ENCODE data around the gene GPR33.

DNA sequence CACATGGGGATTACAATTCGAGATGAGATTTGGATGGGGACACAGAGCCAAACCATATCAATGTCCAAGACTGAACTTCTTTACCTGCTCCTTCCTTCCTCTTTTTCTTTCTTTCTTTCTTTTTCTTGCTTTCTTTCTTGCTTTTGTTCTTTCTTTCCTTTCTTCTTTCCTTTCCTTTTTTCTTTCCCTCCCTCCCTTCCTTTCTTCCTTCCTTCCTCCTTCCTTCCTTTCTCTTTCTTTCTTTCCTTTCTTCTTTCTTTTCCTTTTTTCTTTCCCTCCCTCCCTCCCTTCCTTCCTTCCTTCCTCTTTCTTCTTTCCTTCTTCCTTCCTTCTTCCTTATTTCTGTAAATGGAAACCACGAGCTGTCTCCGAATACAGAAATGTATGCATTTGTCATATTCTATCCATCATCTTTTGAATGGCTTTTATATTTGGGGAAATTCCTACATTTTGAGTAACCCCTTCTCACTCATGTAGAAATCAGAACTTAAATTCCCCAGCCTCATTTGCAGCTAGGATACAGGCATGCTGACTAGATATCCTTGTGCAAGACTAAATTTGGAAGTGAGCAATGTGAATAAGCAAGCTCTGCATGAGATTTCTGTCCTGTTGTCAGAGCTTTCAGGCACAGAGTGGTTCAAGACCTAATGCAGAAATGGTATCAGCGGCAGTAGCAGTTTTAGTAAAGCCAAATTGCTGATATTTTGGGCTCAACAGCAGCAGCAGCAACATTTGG lies 11.5 kb downstream of the GPR33 start:
- TF ChIP-seq, protein P1, sequence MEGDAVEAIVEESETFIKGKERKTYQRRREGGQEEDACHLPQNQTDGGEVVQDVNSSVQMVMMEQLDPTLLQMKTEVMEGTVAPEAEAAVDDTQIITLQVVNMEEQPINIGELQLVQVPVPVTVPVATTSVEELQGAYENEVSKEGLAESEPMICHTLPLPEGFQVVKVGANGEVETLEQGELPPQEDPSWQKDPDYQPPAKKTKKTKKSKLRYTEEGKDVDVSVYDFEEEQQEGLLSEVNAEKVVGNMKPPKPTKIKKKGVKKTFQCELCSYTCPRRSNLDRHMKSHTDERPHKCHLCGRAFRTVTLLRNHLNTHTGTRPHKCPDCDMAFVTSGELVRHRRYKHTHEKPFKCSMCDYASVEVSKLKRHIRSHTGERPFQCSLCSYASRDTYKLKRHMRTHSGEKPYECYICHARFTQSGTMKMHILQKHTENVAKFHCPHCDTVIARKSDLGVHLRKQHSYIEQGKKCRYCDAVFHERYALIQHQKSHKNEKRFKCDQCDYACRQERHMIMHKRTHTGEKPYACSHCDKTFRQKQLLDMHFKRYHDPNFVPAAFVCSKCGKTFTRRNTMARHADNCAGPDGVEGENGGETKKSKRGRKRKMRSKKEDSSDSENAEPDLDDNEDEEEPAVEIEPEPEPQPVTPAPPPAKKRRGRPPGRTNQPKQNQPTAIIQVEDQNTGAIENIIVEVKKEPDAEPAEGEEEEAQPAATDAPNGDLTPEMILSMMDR (IDR thresholded peaks at IDR 0.05; ENCODE audit: low read length): no peak
- TF ChIP-seq EZH2 (optimal IDR thresholded peaks at IDR 0.05; ENCODE audit: low read depth, low read length): no peak

Data from MM.1S (cell line).